H9 (cell line): ENCODE results near the gene GPC6. TPM values are rescaled to one million over a fixed set of nuclear protein-coding genes. Genes with fewer than 3 reads are reported as not detected.
A peak's percentile ranks its signal among the peaks of the same experiment; 100 is the strongest.

Source experiments
- DNase-seq: peaks from one replicate; pipeline ENCODE4 v3.0.0-alpha.2; 2017
- H2AFZ ChIP-seq: one replicate; pipeline ENCODE4 v1.6.1; 2013; ENCODE audit warnings: mild to moderate bottlenecking, low read length, control low read depth, moderate library complexity
- H2AK5ac ChIP-seq: 2 replicates; pipeline ENCODE4 v1.6.1; 2013; ENCODE audit warnings: low read length, control low read depth, mixed read lengths; ENCODE audit not compliant: insufficient read length
- H2BK120ac ChIP-seq: one replicate; pipeline ENCODE4 v1.6.1; 2013; ENCODE audit warnings: low read depth, mild to moderate bottlenecking, low read length, control low read depth, inconsistent platforms; ENCODE audit not compliant: poor library complexity, severe bottlenecking
- H2BK12ac ChIP-seq: 2 replicates; pipeline ENCODE4 v1.6.1; 2013; ENCODE audit warnings: low read length, control low read depth, mixed read lengths, low read depth; ENCODE audit not compliant: insufficient read length
- H2BK15ac ChIP-seq: 2 replicates; pipeline ENCODE4 v1.6.1; 2013; ENCODE audit warnings: low read depth, low read length, control low read depth
- H2BK20ac ChIP-seq: one replicate; pipeline ENCODE4 v1.6.1; 2013; ENCODE audit warnings: low read depth, mild to moderate bottlenecking, low read length, control low read depth, inconsistent platforms; ENCODE audit not compliant: poor library complexity, severe bottlenecking
- H2BK5ac ChIP-seq: 2 replicates; pipeline ENCODE4 v1.6.1; 2013; ENCODE audit warnings: low read length, control low read depth, mixed read lengths; ENCODE audit not compliant: insufficient read length
- H3K14ac ChIP-seq: 2 replicates; pipeline ENCODE4 v1.6.1; 2013; ENCODE audit warnings: low read length, control low read depth; ENCODE audit not compliant: insufficient read depth
- H3K18ac ChIP-seq: 2 replicates; pipeline ENCODE4 v1.6.1; 2013; ENCODE audit warnings: low read depth, mild to moderate bottlenecking, mixed read lengths, low read length, control low read depth; ENCODE audit not compliant: insufficient read length
- H3K23ac ChIP-seq: 2 replicates; pipeline ENCODE4 v1.6.1; 2013; ENCODE audit warnings: low read length, control low read depth, mixed read lengths, low read depth; ENCODE audit not compliant: insufficient read length
- H3K23me2 ChIP-seq: 2 replicates; pipeline ENCODE4 v1.6.1; 2013; ENCODE audit warnings: low read depth, mild to moderate bottlenecking, mixed read lengths, low read length, control low read depth; ENCODE audit not compliant: insufficient read length, poor library complexity, severe bottlenecking
- H3K27ac ChIP-seq: 2 replicates; pipeline ENCODE4 v1.5.1; 2013; ENCODE audit warnings: low read length, control low read depth, mixed read lengths, low read depth; ENCODE audit not compliant: insufficient read length
- H3K27me3 ChIP-seq: 2 replicates; pipeline ENCODE4 v1.6.1; 2013; ENCODE audit warnings: low read length, control low read depth, inconsistent platforms; ENCODE audit not compliant: insufficient read depth
- H3K4ac ChIP-seq: 2 replicates; pipeline ENCODE4 v1.6.1; 2013; ENCODE audit warnings: low read depth, mild to moderate bottlenecking, control low read depth, inconsistent platforms, low read length, moderate library complexity
- H3K4me1 ChIP-seq: 2 replicates; pipeline ENCODE4 v1.6.1; 2013; ENCODE audit warnings: low read length, control low read depth, inconsistent platforms; ENCODE audit not compliant: insufficient read depth
- H3K4me2 ChIP-seq: 2 replicates; pipeline ENCODE4 v1.6.1; 2013; ENCODE audit warnings: low read length, control low read depth, mixed read lengths; ENCODE audit not compliant: insufficient read length, insufficient read depth
- H3K56ac ChIP-seq: 2 replicates; pipeline ENCODE4 v1.6.1; 2013; ENCODE audit warnings: low read depth, mild to moderate bottlenecking, mixed read lengths, low read length, control low read depth; ENCODE audit not compliant: insufficient read length
- H3K79me1 ChIP-seq: 2 replicates; pipeline ENCODE4 v1.6.1; 2013; ENCODE audit warnings: low read depth, mild to moderate bottlenecking, moderate library complexity, low read length, control low read depth, inconsistent platforms; ENCODE audit not compliant: insufficient read depth, poor library complexity, severe bottlenecking
- H3K79me2 ChIP-seq: 2 replicates; pipeline ENCODE4 v1.6.1; 2013; ENCODE audit warnings: low read length, control low read depth, inconsistent platforms; ENCODE audit not compliant: insufficient read depth
- H3K9ac ChIP-seq: 2 replicates; pipeline ENCODE4 v1.6.1; 2013; ENCODE audit warnings: low read length, control low read depth, mixed read lengths; ENCODE audit not compliant: insufficient read length; ENCODE audit errors: extremely low read depth
- H3K9me3 ChIP-seq: one replicate; pipeline ENCODE4 v1.6.1; 2013; ENCODE audit warnings: low read depth, low read length, inconsistent platforms; ENCODE audit not compliant: control insufficient read depth
- H3T11ph ChIP-seq: one replicate; pipeline ENCODE4 v1.6.1; 2013; ENCODE audit warnings: mild to moderate bottlenecking, low read length, control low read depth, inconsistent platforms
- H4K20me1 ChIP-seq: one replicate; pipeline ENCODE4 v1.6.1; 2013; ENCODE audit not compliant: control insufficient read depth, insufficient read length, insufficient read depth
- H4K5ac ChIP-seq: 2 replicates; pipeline ENCODE4 v1.6.1; 2013; ENCODE audit warnings: low read depth, mild to moderate bottlenecking, mixed read lengths, low read length, control low read depth; ENCODE audit not compliant: insufficient read length
- H4K8ac ChIP-seq: replicated peaks from 2 replicates; pipeline ENCODE4 v1.6.1; 2013; ENCODE audit warnings: low read length, control low read depth, mixed read lengths, low read depth; ENCODE audit not compliant: insufficient read length
- H4K91ac ChIP-seq: 2 replicates; pipeline ENCODE4 v1.6.1; 2013; ENCODE audit warnings: low read depth, mild to moderate bottlenecking, moderate library complexity, mixed read lengths, low read length, control low read depth; ENCODE audit not compliant: insufficient read length
- H3K27ac Mint-ChIP-seq, 3 experiments: 2 replicates in 2 of 3; 3 replicates in 1 of 3; pipeline ENCODE4 v1.8.0; 2020 to 2021; ENCODE audit warnings: mixed read lengths in 3 of 3, mild to moderate bottlenecking in 1 of 3, moderate library complexity in 1 of 3
- H3K27me3 Mint-ChIP-seq: 2 replicates; pipeline ENCODE4 v1.8.0; 2021; ENCODE audit warnings: low read depth, mild to moderate bottlenecking, moderate library complexity, mixed read lengths
- H3K36me3 Mint-ChIP-seq, 3 experiments: 2 replicates in 2 of 3; 3 replicates in 1 of 3; pipeline ENCODE4 v1.8.0; 2020 to 2021; ENCODE audit warnings: low read depth in 3 of 3, mixed read lengths in 3 of 3; ENCODE audit not compliant: insufficient read depth in 1 of 3
- H3K4me1 Mint-ChIP-seq, 2 experiments: 2 replicates each; pipeline ENCODE4 v1.8.0; 2020; ENCODE audit warnings: mixed read lengths in 2 of 2
- H3K4me3 Mint-ChIP-seq, 2 experiments: 2 replicates in 1 of 2; 3 replicates in 1 of 2; pipeline ENCODE4 v1.8.0; 2020 to 2021; ENCODE audit warnings: mild to moderate bottlenecking in 2 of 2, mixed read lengths in 2 of 2, moderate library complexity in 1 of 2
- H3K9me3 Mint-ChIP-seq, 2 experiments: 2 replicates in 1 of 2; 3 replicates in 1 of 2; pipeline ENCODE4 v1.8.0; 2020; ENCODE audit warnings: mild to moderate bottlenecking in 2 of 2, mixed read lengths in 2 of 2, moderate library complexity in 1 of 2
- WGBS: extraction: QIAGEN DNeasy Blood & Tissue Kit; methylation state at CpG from one replicate; pipeline ENCODE4 v1.1.7; 2013; ENCODE audit warnings: missing lambda C conversion rate, low lambda C conversion rate, mixed read lengths; ENCODE audit not compliant: insufficient read length; ENCODE audit errors: extremely low coverage; 5-methylcytosine and 5-hydroxymethylcytosine counted together
- total RNA-seq: library from RNA; stranded (reverse); gene quantifications from 2 replicates; pipeline ENCODE4 v1.2.1, GENCODE V29; 2021
- TF ChIP-seq, protein P1 (sequence below): fragments of 200-600 bp; sonication (generic); conservative IDR thresholded peaks from 3 replicates; pipeline ENCODE4 v1.8.0; 2021; ENCODE audit warnings: antibody characterized with exemption, mild to moderate bottlenecking

The GPC6 gene
- total RNA-seq, 1 experiment from 2014 or later = 15.6 TPM

DNA sequence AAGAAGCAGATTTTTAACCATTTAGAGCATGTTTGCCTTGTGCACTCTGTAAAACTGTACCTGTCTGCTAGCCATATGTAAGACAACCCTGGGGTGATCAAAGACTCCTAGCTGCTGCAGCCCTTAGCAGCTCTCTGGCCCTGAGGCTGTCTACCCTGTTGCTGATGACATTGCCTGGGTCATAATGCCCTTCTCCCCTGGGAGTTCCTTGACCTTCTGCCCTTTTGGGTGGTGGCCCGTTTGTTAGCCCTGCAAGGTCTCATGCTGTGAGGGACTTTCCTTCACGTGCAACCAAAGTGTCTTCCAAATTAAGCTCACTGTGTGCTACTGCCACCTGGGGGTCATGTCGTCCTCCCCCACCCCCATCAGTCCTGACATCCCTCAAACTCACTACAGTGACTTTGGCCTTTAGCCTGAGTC is 7.4 kb downstream of the GPC6 start:
- Histone ChIP-seq H2BK120ac (no peak overlapping the region), H2AK5ac (no peak overlapping the region), H4K91ac (no peak overlapping the region), H2BK20ac (no peak overlapping the region), H3K4me2 (no peak overlapping the region), H2BK15ac (no peak overlapping the region), H3K79me1 (no peaks in the 10 kb centered on the region), H3T11ph (no peak overlapping the region), H4K20me1 (no peaks in the 10 kb centered on the region), H3K9ac (no peak overlapping the region), H3K9me3 (no peaks in the 10 kb centered on the region), H3K79me2 (peaks cover 9% of the 10 kb centered on the region; the same call in 1 of the 2 replicates), H4K8ac (no peak overlapping the region), H3K23me2 (no peaks in the 10 kb centered on the region), H2AFZ (no peak overlapping the region), H4K5ac (no peak overlapping the region), H3K56ac (no peak overlapping the region), H3K4ac (no peak overlapping the region), H3K23ac (no peak overlapping the region), H2BK12ac (no peak overlapping the region), H2BK5ac (no peak overlapping the region), H3K27ac (no peak overlapping the region), H3K14ac (no peak overlapping the region), H3K27me3 (no peaks in the 10 kb centered on the region), H3K4me1 (peaks cover 3% of the 10 kb centered on the region; the same call in 1 of the 2 replicates), H3K18ac (no peak overlapping the region)
- Mint-ChIP-seq H3K27ac (peak overlapping the region in 1 of 3 experiments; percentile 8; a peak in 1 of 7 replicates), H3K4me1 (peaks cover 52 to 59% of the 10 kb centered on the region in 2 experiments), H3K27me3 (peaks cover 2% of the 10 kb centered on the region; the same call in 1 of the 2 replicates), H3K4me3 (no peak overlapping the region), H3K9me3 (peaks cover 7 to 17% of the 10 kb centered on the region in 2 experiments; a peak in 4 of 5 replicates), H3K36me3 (peaks cover 18 to 23% (median 20%) of the 10 kb centered on the region in 3 experiments)
- WGBS = no CpG with 5 or more reads among the region's 3 CpGs
- peak; percentile 73 for DNase-seq
- TF ChIP-seq, protein P1, sequence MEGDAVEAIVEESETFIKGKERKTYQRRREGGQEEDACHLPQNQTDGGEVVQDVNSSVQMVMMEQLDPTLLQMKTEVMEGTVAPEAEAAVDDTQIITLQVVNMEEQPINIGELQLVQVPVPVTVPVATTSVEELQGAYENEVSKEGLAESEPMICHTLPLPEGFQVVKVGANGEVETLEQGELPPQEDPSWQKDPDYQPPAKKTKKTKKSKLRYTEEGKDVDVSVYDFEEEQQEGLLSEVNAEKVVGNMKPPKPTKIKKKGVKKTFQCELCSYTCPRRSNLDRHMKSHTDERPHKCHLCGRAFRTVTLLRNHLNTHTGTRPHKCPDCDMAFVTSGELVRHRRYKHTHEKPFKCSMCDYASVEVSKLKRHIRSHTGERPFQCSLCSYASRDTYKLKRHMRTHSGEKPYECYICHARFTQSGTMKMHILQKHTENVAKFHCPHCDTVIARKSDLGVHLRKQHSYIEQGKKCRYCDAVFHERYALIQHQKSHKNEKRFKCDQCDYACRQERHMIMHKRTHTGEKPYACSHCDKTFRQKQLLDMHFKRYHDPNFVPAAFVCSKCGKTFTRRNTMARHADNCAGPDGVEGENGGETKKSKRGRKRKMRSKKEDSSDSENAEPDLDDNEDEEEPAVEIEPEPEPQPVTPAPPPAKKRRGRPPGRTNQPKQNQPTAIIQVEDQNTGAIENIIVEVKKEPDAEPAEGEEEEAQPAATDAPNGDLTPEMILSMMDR = peak; percentile 67
